C1 segment of cervical spinal cord (tissue), 14 donors: ENCODE data around the gene BROX.
"Not testable (repeated sequence)": the region's sequence is repeated elsewhere in the genome, so short reads cannot be mapped to it uniquely, and the experiment has no call there.

Source experiments
- DNase-seq, 14 donors: peaks; one replicate each; lab custom pipeline; 2025; lab: John Stamatoyannopoulos, UW

The BROX gene

GRCh38 chr1:222732216-222733159, 20.1 kb downstream of the BROX start:
- no peak for DNase-seq

GRCh38 chr1:222734740-222735139, 22.4 kb downstream of the BROX start:
- DNase-seq, result no peak

DNA sequence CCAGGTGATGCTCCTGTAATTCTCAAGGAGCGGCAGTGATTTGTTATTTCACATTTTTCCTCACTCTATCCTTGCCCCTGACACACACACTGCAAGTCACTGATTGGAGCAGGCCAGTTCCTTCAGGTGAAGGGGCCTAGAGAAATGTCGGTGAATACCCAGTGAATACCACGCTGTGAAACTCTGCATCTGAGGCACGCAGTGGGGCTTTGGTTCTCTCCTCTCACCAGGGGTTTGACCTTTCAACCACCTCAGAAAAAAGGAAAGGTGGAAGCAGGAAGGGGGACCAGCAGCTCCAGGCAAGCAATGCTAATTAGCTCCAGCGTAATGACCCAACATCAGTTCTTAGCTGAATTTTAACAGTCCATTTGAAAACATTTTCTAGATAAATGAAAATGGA, 24.1 kb downstream of the BROX start:
- DNase-seq, result no peak

- DNase-seq, result no peak
Measured at GRCh38 chr1:222736972-222737371, 24.6 kb downstream of the BROX start, which contains the start of gene FAM177B. TSS of gene FAM177B (plus strand) at chr1:222737202. CDS start at chr1:222746546, 9,344 bp downstream.

- no peak for DNase-seq
Measured at GRCh38 chr1:222739465-222739864, 27.1 kb downstream of the BROX start.

- no peak for DNase-seq
Measured at GRCh38 chr1:222739929-222740328, 27.6 kb downstream of the BROX start.

- DNase-seq, result not testable (repeated sequence)
Measured at GRCh38 chr1:222741630-222742457, 29.5 kb downstream of the BROX start.

GRCh38 chr1:222749927-222750326, 37.6 kb downstream of the BROX start:
- DNase-seq, result no peak

DNA sequence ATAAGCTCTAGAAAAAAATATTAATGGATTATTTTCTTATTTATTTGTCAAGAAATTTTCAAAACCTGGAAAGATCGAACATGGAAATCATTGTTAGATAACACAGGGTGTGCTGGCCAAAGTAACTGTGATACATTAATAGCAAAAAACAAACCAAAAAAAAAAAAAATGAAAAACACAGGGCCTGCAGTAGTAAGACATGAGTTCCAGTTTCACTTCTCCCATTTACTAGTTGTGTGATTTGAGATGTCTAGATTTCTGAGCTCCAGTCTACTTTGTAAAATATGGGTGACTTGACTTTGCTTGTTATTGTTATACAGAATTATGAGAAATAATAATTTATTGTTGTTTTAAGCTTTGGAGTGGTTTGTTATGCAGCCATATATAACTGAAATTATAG, 38.3 kb downstream of the BROX start:
- no peak for DNase-seq

- no peak for DNase-seq
Measured at GRCh38 chr1:222751255-222751654, 38.9 kb downstream of the BROX start.

GRCh38 chr1:222754366-222755139, 42.2 kb downstream of the BROX start:
- DNase-seq, result peak in 5 of 14 donors; percentile 3 to 37 (median 22)

GRCh38 chr1:222757646-222758268, 45.4 kb downstream of the BROX start:
- peak in 1 of 14 donors; percentile 18 for DNase-seq

DNA sequence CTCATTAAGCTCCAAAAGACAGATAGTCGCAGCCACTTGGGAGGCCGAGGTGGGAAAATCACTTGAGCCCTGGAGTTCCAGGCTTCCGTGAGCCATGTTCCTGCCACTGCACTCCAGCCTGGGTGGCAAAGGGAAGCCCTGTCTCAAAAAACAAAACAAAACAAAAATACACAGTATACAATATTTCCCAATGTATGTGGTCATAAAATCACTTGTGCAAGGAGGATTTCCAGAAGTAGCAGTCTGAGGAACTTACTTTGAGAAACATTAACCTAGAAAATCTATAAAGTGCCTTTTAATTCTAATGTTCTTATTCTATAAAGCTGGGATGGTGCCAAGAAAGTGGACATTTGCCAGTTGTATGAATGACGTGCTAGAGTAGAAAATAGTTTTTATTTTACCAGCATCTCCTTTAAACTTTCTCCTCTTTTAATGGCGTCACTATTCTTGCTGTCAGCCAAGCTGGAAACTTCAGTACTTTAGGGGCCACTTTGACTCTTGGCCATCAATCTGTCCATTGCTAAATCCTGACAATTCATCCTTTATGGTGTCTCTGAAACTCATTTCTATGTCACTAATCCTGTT, 47.2 kb downstream of the BROX start:
- DNase-seq, result no peak

DNA sequence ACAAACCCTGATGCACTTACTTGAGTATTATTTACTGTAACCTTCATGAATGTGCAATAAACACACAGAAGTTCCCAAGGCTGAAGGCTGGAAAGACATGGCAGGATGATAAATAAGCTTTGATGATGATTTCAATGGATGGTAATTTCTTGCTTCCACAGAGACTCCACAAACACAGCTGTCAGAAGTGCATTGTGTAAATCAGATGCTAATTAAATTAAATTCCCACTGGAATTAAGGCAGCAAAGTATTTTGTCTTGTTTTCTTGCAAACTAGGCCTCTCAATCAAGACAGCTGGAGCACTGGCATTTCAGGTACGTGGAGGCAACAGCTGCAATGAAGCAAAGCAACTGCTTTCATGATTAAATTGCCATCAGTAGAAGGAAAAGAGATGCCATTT, 48.7 kb downstream of the BROX start:
- DNase-seq, result no peak

DNA sequence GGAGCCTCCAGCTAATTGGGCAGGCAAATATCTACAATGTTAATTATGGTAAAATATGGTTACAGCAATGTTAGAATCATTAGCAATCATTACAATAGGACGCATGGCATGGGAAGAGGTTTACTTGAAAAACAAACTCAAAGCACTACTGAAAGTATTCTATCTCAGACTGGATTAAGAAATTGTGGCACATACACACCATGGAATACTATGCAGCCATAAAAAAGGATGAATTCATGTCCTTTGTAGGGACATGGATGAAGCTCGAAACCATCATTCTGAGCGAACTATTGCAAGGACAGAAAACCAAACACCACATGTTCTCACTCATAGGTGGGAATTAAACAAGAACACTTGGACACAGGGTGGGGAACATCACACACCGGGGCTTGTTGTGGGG, 49.8 kb downstream of the BROX start:
- not testable (repeated sequence) for DNase-seq

GRCh38 chr1:222767152-222767571, 54.8 kb downstream of the BROX start:
- DNase-seq, result no peak

GRCh38 chr1:222768592-222768991, 56.2 kb downstream of the BROX start:
- no peak for DNase-seq

DNA sequence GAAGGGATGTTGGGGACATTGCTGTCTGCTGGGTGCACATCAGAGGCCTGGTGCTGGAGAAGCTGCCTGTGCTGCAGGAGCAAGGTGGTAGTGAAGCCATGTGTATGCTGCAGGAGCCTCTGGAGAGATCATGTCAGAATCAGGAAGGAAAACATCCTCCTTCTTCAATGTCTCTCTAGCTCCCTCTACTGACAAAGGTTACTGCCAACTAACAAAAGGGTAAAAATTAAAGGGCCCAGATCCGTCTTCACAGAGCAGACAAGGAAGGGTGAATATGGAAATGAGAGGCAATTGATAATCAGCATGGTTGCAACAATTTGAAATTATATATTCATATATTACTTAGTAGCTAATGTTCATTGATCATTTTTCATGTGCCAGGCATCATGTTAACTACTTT, 56.8 kb downstream of the BROX start:
- DNase-seq, result no peak

GRCh38 chr1:222769971-222770620, 57.7 kb downstream of the BROX start:
- DNase-seq, result no peak

DNA sequence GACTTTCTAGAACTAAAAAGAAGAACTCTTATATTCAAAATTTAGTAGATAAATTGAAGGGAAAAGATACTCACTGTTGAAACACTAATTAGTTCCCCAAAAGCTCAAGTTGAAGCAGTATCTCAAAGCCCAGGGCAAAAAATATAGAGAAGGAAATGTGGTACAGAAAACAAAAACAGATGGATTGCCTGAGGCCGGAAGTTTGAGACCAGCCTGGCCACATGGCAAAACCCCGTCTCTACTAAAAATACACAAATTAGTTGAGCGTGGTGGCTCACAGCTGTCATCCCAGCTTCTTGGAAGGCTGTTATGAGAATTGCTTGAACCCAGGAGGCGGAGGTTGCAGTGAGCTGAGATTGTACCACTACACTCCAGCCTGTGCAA, 60.6 kb downstream of the BROX start:
- DNase-seq, result peak in 5 of 14 donors; percentile 10 to 78 (median 25)
